GM21619 (cell line): ENCODE measurements around the gene ANO6.

ENCODE experiments used
- ATAC-seq: cut with Tn5 transposase; IDR thresholded peaks from one replicate; pipeline ENCODE4 v1.9.1; 2021; ENCODE audit not compliant: unreplicated experiment

Gene ANO6

GRCh38 chr12:45276154-45276755, 60.4 kb downstream of the ANO6 start:
- no peak for ATAC-seq

- ATAC-seq = no peak
Measured at GRCh38 chr12:45278447-45278846, 62.6 kb downstream of the ANO6 start.

GRCh38 chr12:45279931-45280830, 64.3 kb downstream of the ANO6 start:
- ATAC-seq = no peak

- no peak for ATAC-seq
Measured at GRCh38 chr12:45281994-45282393, 66.1 kb downstream of the ANO6 start.

- ATAC-seq = no peak
Measured at GRCh38 chr12:45282411-45282810, 66.5 kb downstream of the ANO6 start.

- ATAC-seq = no peak
Measured at GRCh38 chr12:45284096-45284901, 68.4 kb downstream of the ANO6 start.

DNA sequence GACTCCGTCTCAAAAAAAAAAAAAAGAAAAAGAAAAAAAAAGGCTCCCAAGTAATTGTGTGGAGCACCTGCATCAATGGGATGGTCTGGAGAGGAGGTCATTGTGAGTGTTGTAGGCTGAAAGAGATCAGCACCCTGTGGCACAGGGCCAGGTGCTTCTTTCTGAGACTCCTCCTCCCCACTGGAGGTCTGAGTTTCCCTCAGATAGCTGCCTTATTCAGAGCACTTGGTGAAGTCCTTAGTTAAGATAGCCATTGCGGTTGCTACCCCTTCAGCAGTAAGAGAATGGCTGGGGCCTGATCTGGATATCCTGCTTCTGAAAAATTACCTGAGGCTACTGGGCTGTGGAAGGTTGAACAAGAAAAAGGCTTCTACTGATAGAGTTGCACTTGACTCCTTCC, 69.8 kb downstream of the ANO6 start:
- ATAC-seq = no peak

DNA sequence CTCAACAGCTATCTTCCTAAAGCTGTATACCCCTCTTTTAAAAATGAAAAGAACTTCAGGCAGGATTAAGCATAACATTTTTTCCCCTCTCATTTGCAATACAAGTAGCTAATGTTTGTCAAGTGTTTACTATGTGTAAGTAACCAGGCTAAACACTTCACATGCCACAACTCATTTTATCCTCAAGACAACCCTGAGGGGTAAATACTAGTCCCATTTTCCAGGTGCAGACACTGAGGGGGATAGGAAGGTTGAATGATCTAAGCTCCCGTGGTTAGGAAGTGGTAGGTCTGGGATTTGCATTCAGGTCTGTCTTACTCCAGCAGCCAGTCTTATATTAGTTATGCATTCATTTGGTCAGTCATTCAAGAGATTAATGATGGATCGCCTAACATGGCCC, 70.7 kb downstream of the ANO6 start:
- ATAC-seq = no peak

DNA sequence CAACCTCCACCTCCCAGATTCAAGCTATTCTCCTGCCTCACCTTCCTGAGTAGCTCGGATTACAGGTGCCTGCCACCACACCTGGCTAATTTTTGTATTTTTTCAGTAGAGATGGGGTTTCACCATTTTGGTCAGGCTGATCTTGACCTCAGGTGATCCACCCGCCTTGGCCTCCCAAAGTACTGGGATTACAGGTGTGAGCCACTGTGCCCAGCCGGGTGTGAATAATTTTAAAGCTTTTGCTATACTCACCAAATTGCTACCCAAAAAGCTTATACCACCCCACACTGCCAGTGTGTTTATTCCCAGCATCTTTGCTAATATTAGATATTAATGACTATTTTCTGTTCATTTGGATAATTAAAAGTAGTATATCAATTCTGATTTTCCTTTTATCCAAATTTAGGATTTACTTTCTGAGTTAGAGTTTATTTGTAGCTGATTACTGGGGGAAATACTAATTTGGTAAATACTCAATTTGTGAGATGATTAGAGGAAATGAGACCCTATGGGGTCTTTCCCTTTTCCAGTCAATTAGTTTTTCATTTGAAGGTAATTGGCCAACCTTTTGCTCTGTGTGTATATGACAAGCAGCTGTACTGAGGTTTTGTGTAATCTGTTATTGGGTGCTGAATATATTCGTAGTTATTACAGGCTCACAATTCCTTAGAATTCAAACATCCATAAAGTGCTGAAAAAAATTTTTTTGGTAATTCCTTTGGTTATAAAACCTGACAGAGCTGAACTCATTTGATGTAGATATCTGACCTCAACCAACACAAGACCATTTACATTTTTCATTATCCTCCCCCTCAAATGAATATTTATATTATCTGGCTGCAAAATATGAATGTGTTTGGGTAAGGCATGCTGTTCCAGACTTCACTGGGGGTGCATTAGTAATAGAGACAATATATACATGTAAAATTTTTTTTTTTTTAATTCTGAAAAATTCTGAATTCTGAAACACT, 73.6 kb downstream of the ANO6 start:
- ATAC-seq = no peak

DNA sequence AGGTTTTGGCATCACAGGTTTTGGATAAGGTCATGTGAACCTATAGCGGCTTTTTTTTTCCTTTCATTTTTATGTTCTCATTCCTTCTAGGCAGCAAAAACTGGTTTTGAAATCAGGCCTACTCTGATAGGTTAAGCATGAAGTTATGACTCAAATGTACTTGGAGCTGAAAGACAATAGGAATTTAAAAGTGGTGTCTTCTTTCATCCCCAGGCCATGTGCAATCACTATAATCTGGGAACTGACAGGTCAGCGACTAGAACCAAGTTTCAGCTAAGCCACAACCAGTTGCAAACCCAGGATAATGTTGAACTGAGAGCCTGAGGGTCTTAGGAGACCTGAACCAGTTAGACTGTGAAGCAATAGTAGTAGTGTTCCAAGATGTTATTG, 74.3 kb downstream of the ANO6 start:
- no peak for ATAC-seq

GRCh38 chr12:45291518-45291917, 75.6 kb downstream of the ANO6 start:
- no peak for ATAC-seq

DNA sequence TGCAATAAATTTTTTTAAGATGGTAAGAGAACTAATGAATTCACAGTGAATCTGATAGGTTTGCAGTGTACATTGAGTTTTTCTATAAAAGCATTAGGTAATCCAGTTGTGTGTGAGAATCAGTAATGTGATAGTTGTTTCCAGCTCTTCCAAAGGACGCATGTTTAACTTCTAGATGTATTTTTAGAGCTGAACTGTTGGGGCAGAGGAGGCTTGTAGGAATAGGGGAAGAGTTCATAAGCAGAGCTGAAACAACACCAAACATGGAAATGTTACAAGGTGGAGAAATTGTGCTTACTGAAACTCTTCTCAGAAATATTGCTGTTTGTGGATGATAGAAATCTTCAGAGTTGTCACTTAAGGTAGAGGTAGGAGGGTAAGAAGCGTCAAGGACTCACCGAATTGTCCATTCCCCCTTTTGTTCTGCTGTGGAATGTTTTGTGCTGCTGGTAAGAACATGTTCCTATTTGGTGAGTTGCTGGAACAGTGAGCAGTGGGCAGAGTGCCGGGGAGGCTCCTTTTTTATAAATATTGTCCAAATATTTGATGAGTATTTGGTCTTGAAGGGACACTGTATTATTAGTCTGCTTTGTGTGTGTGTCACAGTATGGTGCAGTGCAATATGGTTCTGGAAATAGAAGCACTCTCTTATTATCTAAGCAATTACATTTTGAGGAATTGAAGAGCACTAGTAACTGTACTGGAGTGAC, 76.7 kb downstream of the ANO6 start:
- ATAC-seq = no peak

- no peak for ATAC-seq
Measured at GRCh38 chr12:45294906-45295305, 79.0 kb downstream of the ANO6 start.

GRCh38 chr12:45296046-45296586, 80.2 kb downstream of the ANO6 start:
- ATAC-seq = no peak

DNA sequence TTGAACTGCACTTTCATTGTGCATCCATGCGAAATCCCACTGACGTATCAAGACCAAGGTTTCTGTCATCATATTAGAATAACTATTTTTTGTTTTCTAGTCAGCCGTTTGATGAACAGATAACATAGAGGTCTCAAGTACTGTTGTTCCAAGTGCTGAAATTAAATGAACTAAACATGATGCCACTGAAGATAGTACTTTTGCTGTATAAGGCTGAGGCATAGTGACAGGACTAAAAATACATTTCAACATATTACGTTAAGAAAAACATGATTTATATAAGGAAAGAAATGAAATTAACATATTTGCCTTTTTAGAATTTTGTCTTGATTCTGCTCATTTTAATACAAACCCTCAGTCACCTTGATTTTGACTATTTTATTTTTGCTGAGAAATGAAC, 82.2 kb downstream of the ANO6 start:
- ATAC-seq = no peak

GRCh38 chr12:45298721-45299692, 83.1 kb downstream of the ANO6 start:
- no peak for ATAC-seq

DNA sequence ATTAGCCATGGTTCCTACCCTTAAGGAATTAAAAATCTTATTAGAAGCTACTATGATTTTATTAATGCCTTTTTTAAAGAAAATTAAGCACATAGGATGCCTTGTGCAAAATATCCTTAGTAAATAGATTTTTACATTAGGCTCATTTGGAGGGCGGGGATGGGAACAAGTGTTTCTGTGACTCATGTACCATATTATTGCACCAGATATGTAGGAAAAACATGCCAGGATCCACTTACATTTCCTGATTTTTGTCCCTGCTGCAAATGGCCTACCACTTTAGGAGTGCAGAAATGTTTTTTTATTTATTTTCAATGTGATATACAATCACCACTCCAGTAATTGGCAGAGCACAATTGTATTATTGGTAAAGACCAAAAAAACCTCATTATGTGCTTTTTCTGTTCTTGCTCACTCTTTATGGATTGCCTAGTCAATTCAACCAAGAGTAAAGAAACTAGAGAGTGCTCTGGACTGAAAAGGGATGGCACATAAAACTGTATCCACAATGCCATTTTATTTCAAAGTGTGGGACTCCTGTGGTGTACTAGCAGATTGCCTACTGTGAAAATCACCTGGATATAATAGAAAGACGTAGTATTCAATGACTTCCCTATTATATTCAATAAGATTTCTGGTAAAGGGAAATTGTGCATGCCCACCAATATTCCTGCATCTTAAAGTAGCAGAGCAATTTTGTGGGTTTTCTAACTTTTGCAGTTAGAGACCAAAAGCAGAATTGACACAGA, 86.9 kb downstream of the ANO6 start:
- ATAC-seq = no peak

DNA sequence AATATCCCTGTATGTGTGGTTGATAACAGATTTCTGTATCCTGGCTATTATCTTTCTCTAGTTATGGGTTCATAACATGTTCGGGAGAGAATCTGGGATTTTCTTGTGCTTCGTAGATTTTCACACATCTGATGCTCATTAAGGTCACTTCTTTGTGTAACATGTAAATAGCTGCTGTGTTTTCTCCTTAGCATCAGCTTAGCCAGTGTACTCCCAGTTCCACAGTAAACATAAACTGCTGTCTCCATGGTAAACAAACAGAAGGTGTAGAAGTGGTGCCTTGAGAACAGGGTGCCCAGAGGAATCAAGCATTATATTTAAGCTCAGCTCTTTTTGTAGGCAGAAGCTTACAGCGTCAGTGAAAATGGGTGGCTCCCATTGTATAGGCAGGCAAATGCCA, 88.0 kb downstream of the ANO6 start:
- no peak for ATAC-seq
